ENCODE data around the gene C1orf53. TPM values are rescaled to one million over a fixed set of nuclear protein-coding genes. Genes with fewer than 3 reads are reported as not detected.

The C1orf53 gene
- total RNA-seq, 5 donors from 2014 or later (not counting 1 experiment from before 2014, with no cell fraction given), result not detected

GRCh38 chr1:197921235-197922069, 19.0 kb downstream of the C1orf53 start:
- WGBS (ENCODE audit: insufficient coverage), result 31% methylated on average over 22 of the region's 33 CpGs
- H3K4me3 ChIP-seq (ENCODE audit: control insufficient read depth in 1 of 2, extremely low read depth in 1 of 2, low read length in 1 of 2), result peak overlapping the region in 1 of 2 donors; percentile 41
- POLR2A ChIA-PET, result no interaction called here
- no peak overlapping the region for H3K27ac Mint-ChIP-seq
- H3K27me3 Mint-ChIP-seq, result peaks cover 78 to 85% of the 10 kb centered on the region in 2 donors
- peaks cover 31 to 51% of the 10 kb centered on the region in 2 experiments for H3K4me1 ChIP-seq (ENCODE audit: control insufficient read depth in 1 of 2, extremely low read depth in 1 of 2, insufficient read depth in 2 of 2, low read length in 2 of 2)
- no peaks in the 10 kb centered on the region for H3K36me3 Mint-ChIP-seq
- no peak for ATAC-seq (replicated peaks in 1 of 4)
- no peaks in the 10 kb centered on the region for H3K9me3 ChIP-seq
- peaks cover 19 to 70% of the 10 kb centered on the region in 2 experiments for H3K27me3 ChIP-seq (replicated peaks in 1 of 2; ENCODE audit: control insufficient read depth in 2 of 2, extremely low read depth in 1 of 2, insufficient read depth in 2 of 2, low read length in 1 of 2)
- CTCF ChIA-PET, result interaction anchor here in 1 of 2 donors (0.6 to 2.2 kb wide), 4 partner anchors 9 to 395 kb away, joined by 3 to 8 read pairs (median 4); no protein-coding TSS in a partner anchor
- no peaks in the 10 kb centered on the region for H3K9me3 Mint-ChIP-seq
- DNase-seq, result no peak
- peak overlapping the region in 1 of 3 donors; percentile 71 for H3K4me3 Mint-ChIP-seq
- no peaks in the 10 kb centered on the region for H3K36me3 ChIP-seq (ENCODE audit: control insufficient read depth in 2 of 2, extremely low read depth in 1 of 2, insufficient read depth in 1 of 2, low read length in 1 of 2)
- no peak overlapping the region for H3K27ac ChIP-seq (ENCODE audit: low read length)
- H3K4me1 Mint-ChIP-seq, result peaks cover 47 to 51% (median 50%) of the 10 kb centered on the region in 3 donors

GRCh38 chr1:197922070-197922390, 19.6 kb downstream of the C1orf53 start:
- Histone ChIP-seq H3K9me3 (no peaks in the 10 kb centered on the region), H3K4me3 (ENCODE audit: control insufficient read depth in 1 of 2, extremely low read depth in 1 of 2, low read length in 1 of 2) (no peak overlapping the region), H3K27me3 (replicated peaks in 1 of 2; ENCODE audit: control insufficient read depth in 2 of 2, extremely low read depth in 1 of 2, insufficient read depth in 2 of 2, low read length in 1 of 2) (peaks cover 19 to 66% of the 10 kb centered on the region in 2 experiments), H3K4me1 (ENCODE audit: control insufficient read depth in 1 of 2, extremely low read depth in 1 of 2, insufficient read depth in 2 of 2, low read length in 2 of 2) (peaks cover 25 to 45% of the 10 kb centered on the region in 2 experiments), H3K27ac (ENCODE audit: low read length) (no peak overlapping the region), H3K36me3 (ENCODE audit: control insufficient read depth in 2 of 2, extremely low read depth in 1 of 2, insufficient read depth in 1 of 2, low read length in 1 of 2) (no peaks in the 10 kb centered on the region)
- no peaks in the 10 kb centered on the region for H3K9me3 Mint-ChIP-seq
- CTCF ChIA-PET, result interaction anchor here in 1 of 2 donors (0.7 to 2.2 kb wide), 3 partner anchors 8 to 300 kb away, joined by 3 to 8 read pairs (median 4); no protein-coding TSS in a partner anchor
- POLR2A ChIA-PET, result no interaction called here
- WGBS (ENCODE audit: insufficient coverage), result 100% methylated on average over 2 of the region's 2 CpGs
- DNase-seq, result no peak
- H3K36me3 Mint-ChIP-seq, result no peaks in the 10 kb centered on the region
- H3K27ac Mint-ChIP-seq, result no peak overlapping the region
- peaks cover 42 to 45% (median 45%) of the 10 kb centered on the region in 3 donors for H3K4me1 Mint-ChIP-seq
- peaks cover 76 to 84% of the 10 kb centered on the region in 2 donors for H3K27me3 Mint-ChIP-seq
- no peak overlapping the region for H3K4me3 Mint-ChIP-seq
- ATAC-seq (replicated peaks in 1 of 4), result no peak

- Histone ChIP-seq H3K27me3 (replicated peaks in 1 of 2; ENCODE audit: control insufficient read depth in 2 of 2, extremely low read depth in 1 of 2, insufficient read depth in 2 of 2, low read length in 1 of 2) (peaks cover 21 to 62% of the 10 kb centered on the region in 2 experiments), H3K4me1 (ENCODE audit: control insufficient read depth in 1 of 2, extremely low read depth in 1 of 2, insufficient read depth in 2 of 2, low read length in 2 of 2) (peaks cover 21 to 35% of the 10 kb centered on the region in 2 experiments), H3K9me3 (no peaks in the 10 kb centered on the region), H3K27ac (ENCODE audit: low read length) (no peak overlapping the region), H3K4me3 (ENCODE audit: control insufficient read depth in 1 of 2, extremely low read depth in 1 of 2, low read length in 1 of 2) (no peak overlapping the region), H3K36me3 (ENCODE audit: control insufficient read depth in 2 of 2, extremely low read depth in 1 of 2, insufficient read depth in 1 of 2, low read length in 1 of 2) (no peaks in the 10 kb centered on the region)
- Mint-ChIP-seq H3K36me3 (no peaks in the 10 kb centered on the region), H3K9me3 (no peaks in the 10 kb centered on the region), H3K27me3 (peaks cover 76 to 84% of the 10 kb centered on the region in 2 donors), H3K27ac (no peak overlapping the region), H3K4me3 (no peak overlapping the region), H3K4me1 (peaks cover 31 to 35% (median 35%) of the 10 kb centered on the region in 3 donors)
- ChIA-PET POLR2A (no interaction called here), CTCF (interaction anchor here (0.6 to 2.1 kb wide), 4 partner anchors 8 to 673 kb away, joined by 3 to 8 read pairs (median 3); no protein-coding TSS in a partner anchor)
- WGBS (ENCODE audit: insufficient coverage), result 63% methylated on average over 8 of the region's 12 CpGs
- DNase-seq (no peak), ATAC-seq (replicated peaks in 1 of 4) (no peak)
Observed at GRCh38 chr1:197923038-197923437, 20.6 kb downstream of the C1orf53 start.

DNA sequence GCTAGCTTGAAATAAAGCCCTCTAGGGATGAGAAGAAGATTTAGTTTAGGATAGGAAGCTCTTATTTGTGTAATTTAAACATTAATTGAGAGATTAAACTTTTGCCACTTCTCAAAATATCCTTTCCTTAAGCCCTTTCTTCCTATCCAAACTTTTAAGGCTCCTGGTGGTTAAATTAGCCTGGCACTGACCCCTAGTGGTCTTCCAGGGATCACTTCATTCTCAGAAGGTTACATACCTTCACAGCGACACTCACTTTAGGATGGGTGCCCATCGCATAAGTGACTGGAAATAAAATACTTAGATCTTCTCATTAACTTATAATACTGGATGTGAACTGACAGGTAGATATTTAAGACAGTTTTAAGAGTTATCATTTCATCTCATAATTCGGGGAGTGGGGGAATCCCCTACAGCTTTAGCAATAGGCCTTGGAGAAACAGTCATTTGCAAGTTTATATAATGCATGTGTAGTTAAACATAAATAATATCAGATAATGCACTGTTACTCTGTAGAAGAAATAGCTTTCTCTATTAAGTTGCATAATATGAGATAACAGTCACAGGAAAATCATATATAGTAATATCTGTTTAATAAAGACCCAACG, 22.2 kb downstream of the C1orf53 start:
- no peaks in the 10 kb centered on the region for H3K36me3 Mint-ChIP-seq
- DNase-seq (peak in 2 of 35 experiments; percentile 38 to 72), ATAC-seq (replicated peaks in 1 of 4) (peak; percentile 61 to 80 (median 74))
- peaks cover 72 to 79% of the 10 kb centered on the region in 2 donors for H3K27me3 Mint-ChIP-seq
- H3K27ac Mint-ChIP-seq, result no peak overlapping the region
- peaks cover 13 to 50% of the 10 kb centered on the region in 2 experiments for H3K27me3 ChIP-seq (replicated peaks in 1 of 2; ENCODE audit: control insufficient read depth in 2 of 2, extremely low read depth in 1 of 2, insufficient read depth in 2 of 2, low read length in 1 of 2)
- ChIA-PET POLR2A (interaction anchor here (0.6 to 0.7 kb wide), 2 partner anchors 311 to 530 kb away, joined by 3 to 4 read pairs; no protein-coding TSS in a partner anchor), CTCF (interaction anchor here (0.6 to 2.1 kb wide), 13 partner anchors 10 to 404 kb away, joined by 3 to 8 read pairs (median 4); partner anchors contain the start of gene C1orf53 (in 1 of the 2))
- peaks cover 13 to 23% of the 10 kb centered on the region in 2 experiments for H3K4me1 ChIP-seq (ENCODE audit: control insufficient read depth in 1 of 2, extremely low read depth in 1 of 2, insufficient read depth in 2 of 2, low read length in 2 of 2)
- no peak overlapping the region for H3K4me3 ChIP-seq (ENCODE audit: control insufficient read depth in 1 of 2, extremely low read depth in 1 of 2, low read length in 1 of 2)
- no peak overlapping the region for H3K27ac ChIP-seq (ENCODE audit: low read length)
- no peaks in the 10 kb centered on the region for H3K9me3 Mint-ChIP-seq
- H3K4me3 Mint-ChIP-seq, result no peak overlapping the region
- H3K36me3 ChIP-seq (ENCODE audit: control insufficient read depth in 2 of 2, extremely low read depth in 1 of 2, insufficient read depth in 1 of 2, low read length in 1 of 2), result no peaks in the 10 kb centered on the region
- no peaks in the 10 kb centered on the region for H3K9me3 ChIP-seq
- peaks cover 22 to 26% (median 26%) of the 10 kb centered on the region in 3 donors for H3K4me1 Mint-ChIP-seq
- no CpG with 5 or more reads among the region's 4 CpGs for WGBS (ENCODE audit: insufficient coverage)

DNA sequence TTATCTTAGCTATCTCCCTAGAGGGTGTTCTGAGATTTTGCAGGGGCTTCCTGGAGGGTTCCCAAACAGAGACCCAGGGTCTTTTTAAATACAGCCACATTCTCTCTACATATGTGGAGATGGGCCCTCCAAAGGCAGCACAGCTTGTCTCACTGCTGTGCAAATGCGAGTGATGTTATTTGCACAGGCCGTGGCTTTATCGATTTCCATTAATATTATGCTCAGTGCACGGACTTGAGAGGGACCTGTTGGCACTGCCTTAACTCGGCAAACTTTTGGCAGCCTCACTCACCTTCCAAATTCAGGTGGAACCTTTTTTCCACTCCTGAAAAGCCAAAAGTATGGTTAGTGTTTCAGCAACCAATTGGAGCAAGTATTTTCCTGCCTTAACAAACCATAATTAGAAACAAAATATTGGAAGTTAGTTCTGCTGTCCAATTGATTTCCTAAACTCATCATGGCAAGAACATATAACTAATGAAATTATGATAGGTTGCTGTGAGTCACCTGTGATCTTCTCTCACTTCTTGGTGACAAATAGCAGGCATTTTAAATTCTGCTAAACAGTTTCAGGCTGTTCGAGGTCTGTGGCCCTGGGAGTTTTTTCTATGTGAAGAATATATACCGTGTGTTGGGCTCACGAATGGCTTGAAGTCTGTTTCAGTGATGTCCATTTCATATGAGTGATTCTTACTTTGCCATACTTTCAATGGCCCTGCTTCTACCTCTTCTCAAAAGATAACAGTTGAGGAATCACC, 25.7 kb downstream of the C1orf53 start:
- 93% methylated on average over 3 of the region's 8 CpGs for WGBS (ENCODE audit: insufficient coverage)
- no peak for ATAC-seq (replicated peaks in 1 of 4)
- Mint-ChIP-seq H3K36me3 (no peaks in the 10 kb centered on the region), H3K9me3 (no peaks in the 10 kb centered on the region), H3K4me1 (peaks cover 6 to 7% (median 7%) of the 10 kb centered on the region in 3 donors), H3K27me3 (peaks cover 55 to 62% of the 10 kb centered on the region in 2 donors), H3K4me3 (no peak overlapping the region), H3K27ac (no peak overlapping the region)
- peaks cover 12 to 15% of the 10 kb centered on the region in 2 experiments for H3K27me3 ChIP-seq (replicated peaks in 1 of 2; ENCODE audit: control insufficient read depth in 2 of 2, extremely low read depth in 1 of 2, insufficient read depth in 2 of 2, low read length in 1 of 2)
- peaks cover 3 to 4% of the 10 kb centered on the region in 2 experiments for H3K4me1 ChIP-seq (ENCODE audit: control insufficient read depth in 1 of 2, extremely low read depth in 1 of 2, insufficient read depth in 2 of 2, low read length in 2 of 2)
- no peaks in the 10 kb centered on the region for H3K9me3 ChIP-seq
- H3K27ac ChIP-seq (ENCODE audit: low read length), result no peak overlapping the region
- ChIA-PET POLR2A (no interaction called here), CTCF (interaction anchor here in 1 of 2 donors (1.1 kb wide), 1 partner anchor 10 kb away, joined by 3 read pairs; no protein-coding TSS in a partner anchor)
- no peak for DNase-seq
- no peak overlapping the region for H3K4me3 ChIP-seq (ENCODE audit: control insufficient read depth in 1 of 2, extremely low read depth in 1 of 2, low read length in 1 of 2)
- H3K36me3 ChIP-seq (ENCODE audit: control insufficient read depth in 2 of 2, extremely low read depth in 1 of 2, insufficient read depth in 1 of 2, low read length in 1 of 2), result no peaks in the 10 kb centered on the region

Measured in T-cell (primary cell).